Measurements from ENCODE around the gene ZNF785. TPM values are rescaled to one million over a fixed set of nuclear protein-coding genes. Genes with fewer than 3 reads are reported as not detected.

The ZNF785 gene
- total RNA-seq, 1 experiment from 2014 or later: 12.8 TPM

GRCh38 chr16:30558789-30559377 lies 26.6 kb downstream of the ZNF785 start:
- no TSS peak for BruUV-seq (replicated peaks)
- Mint-ChIP-seq H3K4me3 (ENCODE audit: unreplicated experiment) (peak overlapping the region; percentile 77), H3K27ac (ENCODE audit: low read depth, unreplicated experiment) (no peak overlapping the region), H3K27me3 (ENCODE audit: insufficient read depth, unreplicated experiment) (no peaks in the 10 kb centered on the region), H3K36me3 (ENCODE audit: insufficient read depth, unreplicated experiment) (peaks cover 22% of the 10 kb centered on the region), H3K9me3 (ENCODE audit: unreplicated experiment) (no peaks in the 10 kb centered on the region), H3K4me1 (ENCODE audit: insufficient read depth, unreplicated experiment) (peaks cover 5% of the 10 kb centered on the region)
- no peak for TF ChIP-seq CTCF (IDR thresholded peaks at IDR 0.05; ENCODE audit: unreplicated experiment)
- ChIA-PET POLR2A (interaction anchor here (0.6 to 4.5 kb wide), 20 partner anchors 8 to 745 kb away, joined by 3 to 104 read pairs (median 4); partner anchors contain the start of genes DCTPP1, FBRS, ZNF688 and ZNF689), CTCF (interaction anchor here (0.5 to 3.2 kb wide), 6 partner anchors 10 to 129 kb away, joined by 3 to 28 read pairs (median 8); partner anchors contain the start of genes DCTPP1 and ZNF747)
- DNase-seq (ENCODE audit: unreplicated experiment): no peak
- intact Hi-C loops (cut with micrococcal nuclease): loop anchor here (1.0 kb wide), 2 partner anchors 24 to 26 kb away; partner anchors contain the start of gene ZNF785

- no peak for TF ChIP-seq CTCF (IDR thresholded peaks at IDR 0.05; ENCODE audit: unreplicated experiment)
- BruUV-seq (replicated peaks): TSS peak; percentile 50
- DNase-seq (ENCODE audit: unreplicated experiment): peak; percentile 99
- ChIA-PET CTCF (interaction anchor here (0.5 to 3.2 kb wide), 13 partner anchors 8 to 1310 kb away, joined by 3 to 28 read pairs (median 3); partner anchors contain the start of genes DCTPP1 and ZNF747), POLR2A (interaction anchor here (0.6 to 4.5 kb wide), 25 partner anchors 9 to 745 kb away, joined by 3 to 104 read pairs (median 4); partner anchors contain the start of genes DCTPP1, FBRS, SEPHS2 and ZNF688)
- Mint-ChIP-seq H3K4me1 (ENCODE audit: insufficient read depth, unreplicated experiment) (peaks cover 5% of the 10 kb centered on the region), H3K27me3 (ENCODE audit: insufficient read depth, unreplicated experiment) (no peaks in the 10 kb centered on the region), H3K9me3 (ENCODE audit: unreplicated experiment) (no peaks in the 10 kb centered on the region), H3K4me3 (ENCODE audit: unreplicated experiment) (peak within 1 kb of the TSS; percentile 77), H3K27ac (ENCODE audit: low read depth, unreplicated experiment) (peak within 1 kb of the TSS; percentile 79), H3K36me3 (ENCODE audit: insufficient read depth, unreplicated experiment) (peaks cover 29% of the 10 kb centered on the region)
- intact Hi-C loops (cut with micrococcal nuclease): loop anchor here (1.0 kb wide), 2 partner anchors 23 to 27 kb away; partner anchors contain the start of gene ZNF785
Measured at GRCh38 chr16:30557957-30558788, 27.3 kb downstream of the ZNF785 start, which contains the start of gene ZNF764. TSS of gene ZNF764 (minus strand) at chr16:30558374. CDS start at chr16:30558182, 192 bp downstream.

- H3K4me3 Mint-ChIP-seq (ENCODE audit: unreplicated experiment): peak overlapping the region; percentile 77
- CTCF ChIA-PET: interaction anchor here (0.6 to 3.2 kb wide), 7 partner anchors 9 to 1311 kb away, joined by 3 to 28 read pairs (median 3); partner anchors contain the start of genes DCTPP1 and ZNF747
Measured at GRCh38 chr16:30557707-30557956, 27.9 kb downstream of the ZNF785 start.

More at GRCh38 chr16:30557707-30557956, 27.9 kb downstream of the ZNF785 start:
- Mint-ChIP-seq H3K4me1 (ENCODE audit: insufficient read depth, unreplicated experiment) (peaks cover 5% of the 10 kb centered on the region), H3K27ac (ENCODE audit: low read depth, unreplicated experiment) (peak overlapping the region; percentile 79), H3K9me3 (ENCODE audit: unreplicated experiment) (no peaks in the 10 kb centered on the region), H3K27me3 (ENCODE audit: insufficient read depth, unreplicated experiment) (no peaks in the 10 kb centered on the region), H3K36me3 (ENCODE audit: insufficient read depth, unreplicated experiment) (peaks cover 32% of the 10 kb centered on the region)
- intact Hi-C loops (cut with micrococcal nuclease): no loop called here
- POLR2A ChIA-PET: interaction anchor here (0.7 to 4.5 kb wide), 16 partner anchors 8 to 160 kb away, joined by 3 to 104 read pairs (median 5); partner anchors contain the start of genes DCTPP1, FBRS, SEPHS2 and ZNF688
- no peak for DNase-seq (ENCODE audit: unreplicated experiment)
- no TSS peak for BruUV-seq (replicated peaks)
- TF ChIP-seq CTCF (IDR thresholded peaks at IDR 0.05; ENCODE audit: unreplicated experiment): no peak
